ENCODE data around the gene CFHR2.

GRCh38 chr1:197001828-197002227 is 58.3 kb downstream of the CFHR2 start:
- TF ChIP-seq CTCF (IDR thresholded peaks at IDR 0.05) (no peak), POLR2AphosphoS5 (IDR thresholded peaks at IDR 0.05) (no peak)
